Fibroblast of skin of right biceps (primary cell): ENCODE measurements around the gene VAV2.
A peak's percentile ranks its signal among the peaks of the same experiment; 100 is the strongest.

Experiments
- DNase-seq: peaks from one replicate; pipeline ENCODE4 v3.0.0-alpha.2; 2013

Gene VAV2

GRCh38 chr9:133888048-133888808, 103.9 kb downstream of the VAV2 start:
- no peak for DNase-seq

- no peak for DNase-seq
Measured at GRCh38 chr9:133887540-133888047, 104.5 kb downstream of the VAV2 start.

- no peak for DNase-seq
Measured at GRCh38 chr9:133886563-133887501, 105.3 kb downstream of the VAV2 start.

DNA sequence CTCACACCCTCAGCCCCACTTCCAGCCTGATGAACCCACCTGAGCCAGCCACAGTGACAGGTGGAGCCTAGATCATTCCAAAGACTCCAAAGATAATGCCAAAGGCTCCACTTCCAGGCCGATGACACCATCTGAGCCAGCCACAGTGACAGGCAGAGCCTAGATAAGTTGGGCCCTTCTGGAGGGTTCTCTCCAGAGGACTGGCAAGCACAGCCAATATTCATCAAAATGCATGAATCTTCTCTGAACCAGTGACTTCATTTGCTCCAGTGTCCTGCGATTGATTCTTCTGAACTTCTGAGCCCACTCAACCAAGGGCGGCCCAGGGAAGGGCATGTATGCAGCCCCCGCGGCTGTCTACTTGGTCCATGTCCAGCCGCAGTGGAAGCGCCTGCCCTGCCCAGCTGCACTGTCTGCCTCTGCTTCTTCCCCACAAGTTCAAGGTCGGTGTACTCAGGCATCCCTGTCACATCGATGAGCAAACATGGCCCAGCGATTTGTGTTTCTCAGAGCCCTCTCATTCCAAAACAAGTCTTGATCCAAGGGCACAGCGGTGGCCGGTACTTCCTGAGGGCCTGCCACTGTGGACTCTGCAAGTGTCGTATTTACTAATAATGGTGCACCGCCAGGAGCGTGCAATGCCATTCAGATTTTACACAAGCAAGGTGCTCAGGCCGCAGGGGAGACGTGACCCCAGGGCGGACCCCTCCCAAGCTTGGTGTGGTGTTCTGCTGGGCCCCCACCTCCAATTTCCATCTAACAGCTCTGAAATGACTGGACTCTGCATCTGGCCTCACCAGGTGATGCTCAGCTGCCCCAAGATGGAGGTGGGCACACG, 107.0 kb downstream of the VAV2 start:
- no peak for DNase-seq

DNA sequence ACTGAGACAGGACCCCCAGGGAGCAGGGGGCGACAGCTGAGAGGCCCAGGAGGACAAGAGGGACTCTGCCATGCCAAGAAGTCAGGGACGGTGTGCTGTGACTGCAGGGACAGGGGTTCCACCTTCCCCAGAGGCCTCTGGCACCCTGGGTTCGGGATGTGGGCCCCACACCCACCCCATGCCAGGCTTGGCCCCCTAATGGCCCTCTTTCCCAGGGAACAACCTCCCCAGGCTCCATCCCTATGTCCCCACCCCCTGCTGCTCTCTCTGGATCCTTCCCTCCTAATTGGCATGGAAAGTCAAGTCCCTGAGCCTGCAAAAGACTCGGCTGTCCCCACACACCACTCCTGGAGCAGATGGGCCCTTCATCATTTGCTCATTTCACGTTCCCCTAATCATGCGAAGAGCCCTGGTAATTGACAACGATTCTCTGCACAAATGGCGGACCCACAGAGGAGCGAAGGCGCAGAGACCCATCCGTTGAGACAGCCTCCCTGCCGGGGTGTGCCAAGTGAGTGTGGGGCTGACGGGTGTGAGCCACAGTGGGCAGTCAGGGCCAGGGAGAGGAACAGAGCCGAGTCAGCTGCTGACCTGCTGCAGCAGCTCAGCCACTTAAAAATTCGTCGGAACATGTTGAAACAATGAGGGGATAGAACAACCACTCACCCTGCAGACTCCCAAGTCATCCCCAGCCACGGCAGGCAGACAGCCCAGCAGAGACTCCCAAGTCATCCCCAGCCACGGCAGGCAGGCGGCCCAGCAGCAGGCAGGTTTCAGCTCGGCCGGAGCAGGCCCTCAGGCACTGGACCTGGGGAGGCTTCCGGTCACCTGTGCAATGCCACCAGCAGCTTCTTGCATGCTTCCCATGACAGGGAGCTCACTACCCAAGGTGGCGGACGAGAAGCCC, 109.0 kb downstream of the VAV2 start:
- DNase-seq, result no peak

- DNase-seq, result no peak
Measured at GRCh38 chr9:133881671-133882381, 110.3 kb downstream of the VAV2 start.

- peak; percentile 34 for DNase-seq
Measured at GRCh38 chr9:133880851-133881661, 111.1 kb downstream of the VAV2 start.

DNA sequence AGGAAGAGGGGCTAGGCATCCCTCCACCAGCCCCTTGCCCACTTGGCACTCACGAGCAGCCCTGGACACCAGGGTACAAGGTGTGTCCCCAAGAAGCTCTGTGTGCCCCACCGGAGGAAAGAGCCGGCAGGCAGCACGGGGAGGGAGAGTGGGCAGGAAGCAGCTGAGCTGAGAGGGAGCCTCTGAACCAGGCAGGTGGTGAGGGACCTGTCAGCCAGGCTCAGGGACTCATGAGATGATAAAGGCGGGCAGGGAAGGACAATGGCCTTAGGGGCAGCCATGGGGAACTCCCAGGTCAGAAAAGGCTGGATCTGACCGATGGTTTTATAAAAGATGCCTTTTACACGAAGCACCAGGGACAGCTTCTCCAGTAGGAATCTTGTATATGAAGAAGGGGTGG, 112.0 kb downstream of the VAV2 start:
- DNase-seq, result no peak

DNA sequence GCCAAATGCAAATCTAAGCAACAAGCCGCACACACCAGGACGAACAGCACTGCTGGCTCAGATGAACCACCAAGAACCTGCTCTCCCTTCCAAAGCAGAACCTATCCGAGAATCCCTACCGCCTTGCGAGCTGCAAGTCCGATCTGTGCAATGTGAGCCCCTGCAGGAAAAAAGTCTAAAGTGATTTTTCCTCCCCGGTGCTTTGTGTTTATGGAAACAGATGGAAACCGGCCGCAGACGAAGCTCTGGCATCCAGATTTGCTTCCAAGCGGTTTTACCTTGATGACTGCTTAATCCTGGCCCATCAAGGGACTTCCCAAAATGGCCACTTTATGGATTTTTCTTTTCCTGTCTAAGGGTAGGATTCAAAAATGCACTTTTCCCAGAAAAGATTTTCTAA, 112.5 kb downstream of the VAV2 start:
- DNase-seq, result no peak

DNA sequence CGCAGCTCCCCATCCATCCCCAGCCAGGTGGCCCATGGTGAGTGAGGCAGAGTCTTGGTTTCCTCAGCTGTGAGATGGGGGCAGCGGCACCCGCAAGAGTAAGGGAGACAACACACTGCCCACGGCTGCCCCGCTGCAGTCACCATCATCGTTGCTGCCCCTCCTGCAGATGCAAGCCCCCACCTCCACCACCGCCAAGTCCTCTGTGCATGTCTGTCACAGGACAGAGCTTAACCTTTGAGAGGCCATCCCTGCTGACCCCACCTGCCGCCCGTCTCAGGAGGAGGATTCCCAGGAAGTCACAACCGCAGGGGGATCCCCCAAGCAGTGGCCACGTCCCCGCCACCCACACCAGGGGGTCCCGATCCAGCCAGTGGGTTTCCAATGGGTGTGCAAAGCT, 113.7 kb downstream of the VAV2 start:
- DNase-seq, result no peak

DNA sequence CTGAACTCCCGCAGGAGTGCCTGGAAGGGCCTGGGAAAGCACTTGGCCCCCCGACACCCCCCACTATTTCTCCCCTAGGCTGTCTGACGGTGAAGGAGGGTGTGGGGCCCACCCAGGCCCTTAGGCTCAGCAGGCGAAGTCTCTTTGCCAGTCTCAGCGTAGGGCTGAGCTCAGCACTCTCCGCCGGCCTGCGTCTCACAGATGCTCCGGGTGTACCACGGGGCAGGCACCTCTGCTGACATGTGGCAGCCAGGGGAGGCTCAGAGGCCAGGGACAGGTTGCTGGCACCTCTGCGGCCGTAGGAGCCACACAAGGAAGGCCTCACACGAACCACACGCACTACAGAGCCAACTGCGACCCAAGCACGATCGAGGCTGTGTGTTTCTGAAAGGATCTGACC, 114.2 kb downstream of the VAV2 start:
- no peak for DNase-seq

DNA sequence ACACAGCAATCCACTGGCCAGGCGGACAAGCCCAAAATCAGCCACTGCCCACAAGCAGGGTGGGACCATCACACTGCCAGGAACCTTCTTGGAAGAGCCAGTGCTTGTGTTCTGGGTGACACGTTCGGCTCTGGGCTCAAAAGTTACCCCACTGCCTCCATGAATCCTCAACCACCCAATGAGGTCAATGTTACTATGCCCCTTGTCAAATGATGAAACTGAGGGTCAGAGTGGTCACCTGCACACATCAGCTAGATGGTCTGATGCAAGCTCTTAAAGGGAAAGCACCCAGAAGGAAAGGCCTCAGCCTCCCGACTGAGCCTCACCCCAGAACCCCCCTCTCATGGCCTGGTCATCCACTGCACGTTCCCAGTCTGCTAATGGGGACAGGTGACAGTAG, 114.8 kb downstream of the VAV2 start:
- no peak for DNase-seq

DNA sequence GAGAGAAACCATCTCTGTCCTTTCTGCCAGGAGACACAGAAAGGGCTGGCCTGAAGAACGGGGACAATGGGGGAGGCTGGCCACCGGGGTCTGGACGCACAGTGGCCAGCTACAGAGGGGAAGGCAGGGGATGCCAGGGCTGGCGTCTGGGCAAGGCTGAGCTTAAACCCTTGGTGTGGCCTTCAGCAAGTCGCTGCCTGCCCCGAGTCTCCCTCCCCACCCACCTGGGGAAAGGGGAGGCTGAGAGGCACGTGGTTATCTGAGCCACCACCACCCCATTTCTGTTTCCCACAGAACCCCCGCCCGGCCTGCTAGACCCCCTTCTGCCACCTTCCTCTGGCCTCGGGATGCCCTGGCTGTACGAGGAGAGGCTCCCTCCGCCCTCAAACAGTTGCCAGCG, 115.3 kb downstream of the VAV2 start:
- no peak for DNase-seq

DNA sequence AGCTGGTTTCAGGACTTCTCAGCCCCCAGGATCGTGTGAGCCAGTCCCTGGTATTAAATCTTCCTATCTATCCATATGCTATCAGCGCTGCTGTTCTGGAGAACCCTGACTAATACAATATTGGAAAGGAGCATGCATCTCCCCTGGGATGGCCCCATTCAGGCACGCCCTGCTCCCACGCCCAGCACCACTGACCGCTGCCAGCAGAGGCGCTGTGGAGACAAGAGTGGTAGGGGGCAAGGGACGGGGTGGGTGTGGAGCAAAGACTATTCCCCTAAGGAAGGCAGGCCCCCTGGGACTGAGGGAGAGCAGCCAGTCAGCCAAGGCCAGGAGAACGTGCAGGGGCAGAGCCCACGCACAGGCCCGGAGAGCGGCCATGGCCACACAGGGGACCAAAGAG, 116.0 kb downstream of the VAV2 start:
- DNase-seq, result no peak

GRCh38 chr9:133875131-133875530, 117.0 kb downstream of the VAV2 start:
- no peak for DNase-seq

GRCh38 chr9:133874659-133875058, 117.5 kb downstream of the VAV2 start:
- no peak for DNase-seq

- DNase-seq, result peak; percentile 72
Measured at GRCh38 chr9:133874060-133874657, 118.0 kb downstream of the VAV2 start.

- no peak for DNase-seq
Measured at GRCh38 chr9:133873461-133873891, 118.6 kb downstream of the VAV2 start.

DNA sequence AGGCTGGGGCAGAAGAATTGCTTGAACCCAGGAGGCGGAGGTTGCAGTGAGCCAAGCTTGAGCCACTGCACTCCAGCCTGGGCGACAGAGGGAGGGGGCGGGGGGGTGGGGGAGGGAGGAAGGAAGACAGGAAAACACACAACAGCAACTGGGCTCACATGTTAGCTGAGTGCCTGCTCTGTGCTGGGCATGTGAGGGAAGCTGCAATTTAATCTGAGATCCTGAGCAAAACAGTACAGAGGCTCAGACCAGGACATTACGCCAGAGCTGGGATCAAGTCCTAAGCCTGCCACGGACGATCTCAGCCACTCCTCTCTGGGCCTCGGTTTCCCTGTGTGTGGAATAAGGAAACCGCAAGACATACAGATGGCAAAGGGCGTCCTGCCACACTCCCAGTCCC, 119.1 kb downstream of the VAV2 start:
- DNase-seq, result no peak
